ENCODE results near the gene KCNH2. TPM values are rescaled to one million over a fixed set of nuclear protein-coding genes. Genes with fewer than 3 reads are reported as not detected.

The KCNH2 gene
- total and polyA plus RNA-seq, 2 experiments from 2014 or later, result 2.6 to 14.7 TPM

DNA sequence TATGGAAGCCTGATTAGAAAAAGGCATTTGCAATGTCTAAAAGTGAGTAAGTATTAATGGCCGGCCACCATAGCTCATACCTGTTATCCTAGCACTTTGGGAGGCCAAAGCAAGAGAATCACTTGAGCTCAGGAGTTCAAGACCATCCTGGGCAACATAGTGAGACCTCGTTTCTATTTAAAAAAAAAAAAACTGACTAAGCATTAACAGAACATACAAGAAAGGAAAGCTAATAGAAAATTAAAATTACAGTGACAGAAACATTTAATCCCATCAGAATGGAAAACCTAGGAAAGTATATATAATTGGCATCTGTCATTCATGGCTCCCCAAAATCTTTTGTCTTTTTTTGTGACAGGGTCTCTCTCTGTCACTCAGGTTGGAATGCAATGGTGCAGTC is 69.9 kb downstream of the KCNH2 start (continued):
- TF ChIP-seq, protein P1, sequence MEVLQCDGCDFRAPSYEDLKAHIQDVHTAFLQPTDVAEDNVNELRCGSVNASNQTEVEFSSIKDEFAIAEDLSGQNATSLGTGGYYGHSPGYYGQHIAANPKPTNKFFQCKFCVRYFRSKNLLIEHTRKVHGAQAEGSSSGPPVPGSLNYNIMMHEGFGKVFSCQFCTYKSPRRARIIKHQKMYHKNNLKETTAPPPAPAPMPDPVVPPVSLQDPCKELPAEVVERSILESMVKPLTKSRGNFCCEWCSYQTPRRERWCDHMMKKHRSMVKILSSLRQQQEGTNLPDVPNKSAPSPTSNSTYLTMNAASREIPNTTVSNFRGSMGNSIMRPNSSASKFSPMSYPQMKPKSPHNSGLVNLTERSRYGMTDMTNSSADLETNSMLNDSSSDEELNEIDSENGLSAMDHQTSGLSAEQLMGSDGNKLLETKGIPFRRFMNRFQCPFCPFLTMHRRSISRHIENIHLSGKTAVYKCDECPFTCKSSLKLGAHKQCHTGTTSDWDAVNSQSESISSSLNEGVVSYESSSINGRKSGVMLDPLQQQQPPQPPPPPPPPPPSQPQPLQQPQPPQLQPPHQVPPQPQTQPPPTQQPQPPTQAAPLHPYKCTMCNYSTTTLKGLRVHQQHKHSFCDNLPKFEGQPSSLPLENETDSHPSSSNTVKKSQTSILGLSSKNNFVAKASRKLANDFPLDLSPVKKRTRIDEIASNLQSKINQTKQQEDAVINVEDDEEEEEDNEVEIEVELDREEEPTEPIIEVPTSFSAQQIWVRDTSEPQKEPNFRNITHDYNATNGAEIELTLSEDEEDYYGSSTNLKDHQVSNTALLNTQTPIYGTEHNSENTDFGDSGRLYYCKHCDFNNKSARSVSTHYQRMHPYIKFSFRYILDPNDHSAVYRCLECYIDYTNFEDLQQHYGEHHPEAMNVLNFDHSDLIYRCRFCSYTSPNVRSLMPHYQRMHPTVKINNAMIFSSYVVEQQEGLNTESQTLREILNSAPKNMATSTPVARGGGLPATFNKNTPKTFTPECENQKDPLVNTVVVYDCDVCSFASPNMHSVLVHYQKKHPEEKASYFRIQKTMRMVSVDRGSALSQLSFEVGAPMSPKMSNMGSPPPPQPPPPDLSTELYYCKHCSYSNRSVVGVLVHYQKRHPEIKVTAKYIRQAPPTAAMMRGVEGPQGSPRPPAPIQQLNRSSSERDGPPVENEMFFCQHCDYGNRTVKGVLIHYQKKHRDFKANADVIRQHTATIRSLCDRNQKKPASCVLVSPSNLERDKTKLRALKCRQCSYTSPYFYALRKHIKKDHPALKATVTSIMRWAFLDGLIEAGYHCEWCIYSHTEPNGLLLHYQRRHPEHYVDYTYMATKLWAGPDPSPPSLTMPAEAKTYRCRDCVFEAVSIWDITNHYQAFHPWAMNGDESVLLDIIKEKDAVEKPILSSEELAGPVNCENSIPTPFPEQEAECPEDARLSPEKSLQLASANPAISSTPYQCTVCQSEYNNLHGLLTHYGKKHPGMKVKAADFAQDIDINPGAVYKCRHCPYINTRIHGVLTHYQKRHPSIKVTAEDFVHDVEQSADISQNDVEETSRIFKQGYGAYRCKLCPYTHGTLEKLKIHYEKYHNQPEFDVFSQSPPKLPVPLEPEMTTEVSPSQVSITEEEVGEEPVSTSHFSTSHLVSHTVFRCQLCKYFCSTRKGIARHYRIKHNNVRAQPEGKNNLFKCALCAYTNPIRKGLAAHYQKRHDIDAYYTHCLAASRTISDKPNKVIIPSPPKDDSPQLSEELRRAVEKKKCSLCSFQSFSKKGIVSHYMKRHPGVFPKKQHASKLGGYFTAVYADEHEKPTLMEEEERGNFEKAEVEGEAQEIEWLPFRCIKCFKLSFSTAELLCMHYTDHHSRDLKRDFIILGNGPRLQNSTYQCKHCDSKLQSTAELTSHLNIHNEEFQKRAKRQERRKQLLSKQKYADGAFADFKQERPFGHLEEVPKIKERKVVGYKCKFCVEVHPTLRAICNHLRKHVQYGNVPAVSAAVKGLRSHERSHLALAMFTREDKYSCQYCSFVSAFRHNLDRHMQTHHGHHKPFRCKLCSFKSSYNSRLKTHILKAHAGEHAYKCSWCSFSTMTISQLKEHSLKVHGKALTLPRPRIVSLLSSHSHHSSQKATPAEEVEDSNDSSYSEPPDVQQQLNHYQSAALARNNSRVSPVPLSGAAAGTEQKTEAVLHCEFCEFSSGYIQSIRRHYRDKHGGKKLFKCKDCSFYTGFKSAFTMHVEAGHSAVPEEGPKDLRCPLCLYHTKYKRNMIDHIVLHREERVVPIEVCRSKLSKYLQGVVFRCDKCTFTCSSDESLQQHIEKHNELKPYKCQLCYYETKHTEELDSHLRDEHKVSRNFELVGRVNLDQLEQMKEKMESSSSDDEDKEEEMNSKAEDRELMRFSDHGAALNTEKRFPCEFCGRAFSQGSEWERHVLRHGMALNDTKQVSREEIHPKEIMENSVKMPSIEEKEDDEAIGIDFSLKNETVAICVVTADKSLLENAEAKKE (CRISPR knock-in tag; IDR thresholded peaks at IDR 0.05), result no peak
- TF ChIP-seq, protein P2, sequence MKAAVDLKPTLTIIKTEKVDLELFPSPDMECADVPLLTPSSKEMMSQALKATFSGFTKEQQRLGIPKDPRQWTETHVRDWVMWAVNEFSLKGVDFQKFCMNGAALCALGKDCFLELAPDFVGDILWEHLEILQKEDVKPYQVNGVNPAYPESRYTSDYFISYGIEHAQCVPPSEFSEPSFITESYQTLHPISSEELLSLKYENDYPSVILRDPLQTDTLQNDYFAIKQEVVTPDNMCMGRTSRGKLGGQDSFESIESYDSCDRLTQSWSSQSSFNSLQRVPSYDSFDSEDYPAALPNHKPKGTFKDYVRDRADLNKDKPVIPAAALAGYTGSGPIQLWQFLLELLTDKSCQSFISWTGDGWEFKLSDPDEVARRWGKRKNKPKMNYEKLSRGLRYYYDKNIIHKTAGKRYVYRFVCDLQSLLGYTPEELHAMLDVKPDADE (IDR thresholded peaks at IDR 0.05), result no peak

DNA sequence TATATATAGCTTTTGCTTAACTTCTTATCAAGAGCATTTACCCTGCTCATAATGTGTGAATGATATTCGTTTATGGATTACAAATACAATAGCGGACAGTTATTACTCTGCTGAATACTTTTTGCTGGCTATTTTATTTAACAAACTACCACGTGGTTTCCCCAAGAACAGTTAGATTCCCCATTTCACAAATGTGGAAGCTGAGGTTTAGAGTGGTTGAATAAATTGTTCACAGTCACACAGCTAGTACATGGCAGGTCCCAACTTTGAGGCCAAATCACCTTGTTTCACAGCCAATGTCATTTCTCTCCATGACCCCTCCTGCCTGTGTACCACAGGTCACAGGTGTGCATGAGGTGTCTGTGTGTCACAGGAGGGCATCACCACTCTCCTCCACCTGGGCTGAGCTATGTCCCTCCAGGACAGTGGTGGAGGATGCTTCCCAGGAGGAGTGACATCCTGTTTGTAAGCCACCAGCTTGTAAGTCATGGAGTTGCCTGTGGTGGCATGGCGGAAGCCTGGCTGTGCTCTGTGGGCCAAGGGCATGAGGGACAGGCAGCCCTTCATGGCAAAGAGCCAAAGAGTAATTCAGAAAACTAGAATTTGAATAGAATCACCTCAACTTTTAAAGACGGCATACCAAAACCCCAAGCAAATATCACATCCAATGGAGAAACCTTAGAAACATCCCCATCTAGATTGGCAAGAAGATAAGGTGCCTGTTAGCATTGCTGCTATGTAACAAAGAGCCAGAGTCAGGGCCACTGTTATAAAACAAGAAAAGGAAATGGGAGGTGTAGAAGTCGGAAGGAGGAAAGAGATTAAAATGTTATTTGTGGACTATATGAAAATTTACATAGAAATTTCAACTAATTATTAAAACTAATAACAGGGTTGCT is 73.9 kb downstream of the KCNH2 start:
- no peak overlapping the region for H3K27ac ChIP-seq (ENCODE audit: low read depth)
- no peaks in the 10 kb centered on the region for H3K9me2 ChIP-seq (ENCODE audit: insufficient read depth)
- H3K79me2 ChIP-seq (replicated peaks; ENCODE audit: insufficient read depth), result no peaks in the 10 kb centered on the region
- H3K4me2 ChIP-seq, result no peak overlapping the region
- H3F3A ChIP-seq (replicated peaks; ENCODE audit: low read depth), result no peaks in the 10 kb centered on the region
- H3K4me1 ChIP-seq (ENCODE audit: insufficient read depth), result peaks cover 11% of the 10 kb centered on the region; the same call in 1 of the 2 replicates
- DNase-seq (ENCODE audit: low spot score) (no peak), ATAC-seq (no peak)
- no peaks in the 10 kb centered on the region for H3K27me3 ChIP-seq (ENCODE audit: insufficient read depth)
- no peak overlapping the region for H3K27ac Mint-ChIP-seq
- no peak overlapping the region for H3K4me3 Mint-ChIP-seq
- H3K36me3 Mint-ChIP-seq (ENCODE audit: low read depth), result no peaks in the 10 kb centered on the region; the same call in 2 of the 3 replicates
- H4K20me1 ChIP-seq (replicated peaks; ENCODE audit: insufficient read depth), result no peaks in the 10 kb centered on the region
- peaks cover 21% of the 10 kb centered on the region for H3K4me1 Mint-ChIP-seq
- H3K9me3 Mint-ChIP-seq, result no peaks in the 10 kb centered on the region; the same call in 1 of the 3 replicates
- H2AFZ ChIP-seq, result no peak overlapping the region
- no peaks in the 10 kb centered on the region for H3K36me3 ChIP-seq (ENCODE audit: insufficient read depth)
- no peak overlapping the region for H3K4me3 ChIP-seq
- H3K27me3 Mint-ChIP-seq (ENCODE audit: insufficient read depth, low read depth, poor library complexity), result peaks cover 34% of the 10 kb centered on the region
- TF ChIP-seq ZNF331 (CRISPR knock-in tag; IDR thresholded peaks at IDR 0.05; ENCODE audit: low read depth) (no peak), EZH2phosphoT487 (IDR thresholded peaks at IDR 0.05; ENCODE audit: unreplicated experiment) (no peak), POLR2AphosphoS5 (IDR thresholded peaks at IDR 0.05; ENCODE audit: low read depth) (no peak), EZH2 (IDR thresholded peaks at IDR 0.05; ENCODE audit: low read depth, unreplicated experiment) (no peak)
- TF ChIP-seq, protein P3, sequence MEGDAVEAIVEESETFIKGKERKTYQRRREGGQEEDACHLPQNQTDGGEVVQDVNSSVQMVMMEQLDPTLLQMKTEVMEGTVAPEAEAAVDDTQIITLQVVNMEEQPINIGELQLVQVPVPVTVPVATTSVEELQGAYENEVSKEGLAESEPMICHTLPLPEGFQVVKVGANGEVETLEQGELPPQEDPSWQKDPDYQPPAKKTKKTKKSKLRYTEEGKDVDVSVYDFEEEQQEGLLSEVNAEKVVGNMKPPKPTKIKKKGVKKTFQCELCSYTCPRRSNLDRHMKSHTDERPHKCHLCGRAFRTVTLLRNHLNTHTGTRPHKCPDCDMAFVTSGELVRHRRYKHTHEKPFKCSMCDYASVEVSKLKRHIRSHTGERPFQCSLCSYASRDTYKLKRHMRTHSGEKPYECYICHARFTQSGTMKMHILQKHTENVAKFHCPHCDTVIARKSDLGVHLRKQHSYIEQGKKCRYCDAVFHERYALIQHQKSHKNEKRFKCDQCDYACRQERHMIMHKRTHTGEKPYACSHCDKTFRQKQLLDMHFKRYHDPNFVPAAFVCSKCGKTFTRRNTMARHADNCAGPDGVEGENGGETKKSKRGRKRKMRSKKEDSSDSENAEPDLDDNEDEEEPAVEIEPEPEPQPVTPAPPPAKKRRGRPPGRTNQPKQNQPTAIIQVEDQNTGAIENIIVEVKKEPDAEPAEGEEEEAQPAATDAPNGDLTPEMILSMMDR (conservative IDR thresholded peaks at IDR 0.05; ENCODE audit: low read depth in 2 of 2), result no peak

Data from GM23338 (cell line).